ENCODE data around the gene CENPM. TPM values are rescaled to one million over a fixed set of nuclear protein-coding genes. Genes with fewer than 3 reads are reported as not detected.

CENPM gene
- total RNA-seq, 1 experiment from 2014 or later, result 77.5 TPM

GRCh38 chr22:41979423-41980250 lies 32.7 kb upstream of the CENPM start:
- no peaks in the 10 kb centered on the region for H4K20me1 ChIP-seq (ENCODE audit: low read length)
- H2AFZ ChIP-seq (ENCODE audit: low read length), result no peak overlapping the region
- DNase-seq, result no peak
- H3K36me3 ChIP-seq (ENCODE audit: low read depth, low read length), result no peaks in the 10 kb centered on the region
- H3F3A ChIP-seq (ENCODE audit: low read length, unreplicated experiment), result no peaks in the 10 kb centered on the region
- no peaks in the 10 kb centered on the region for H3K9me2 ChIP-seq (replicated peaks; ENCODE audit: low read length)
- POLR2A ChIA-PET (ENCODE audit: unreplicated experiment), result no interaction called here
- no peak for TF ChIP-seq EZH2phosphoT487 (IDR thresholded peaks at IDR 0.05; ENCODE audit: borderline replicate concordance, low read length)
- TF ChIP-seq CTCF (conservative IDR thresholded peaks at IDR 0.05; ENCODE audit: low read depth, low read length), result no peak
- no peak for TF ChIP-seq EZH2 (IDR thresholded peaks at IDR 0.05; ENCODE audit: low read length, unreplicated experiment)
- CTCF ChIA-PET, result no interaction called here
- no peak overlapping the region for H3K27ac ChIP-seq (ENCODE audit: low read length)
- no peaks in the 10 kb centered on the region for H3K4me1 ChIP-seq (ENCODE audit: insufficient read depth, low read length)
- no peak overlapping the region for H3K9ac ChIP-seq (ENCODE audit: low read length)
- no peak overlapping the region for H3K4me2 ChIP-seq (ENCODE audit: low read length)
- no peaks in the 10 kb centered on the region for H3K9me3 ChIP-seq (ENCODE audit: low read length)
- H3K4me3 ChIP-seq (ENCODE audit: low read length), result no peak overlapping the region
- no TSS peak for BruUV-seq (replicated peaks)
- no peaks in the 10 kb centered on the region for H3K79me2 ChIP-seq (ENCODE audit: low read length)
- no peak for ATAC-seq
- H3K27me3 ChIP-seq (ENCODE audit: low read length), result peaks cover 16% of the 10 kb centered on the region
- intact Hi-C loops (cut with micrococcal nuclease), result no loop called here

DNA sequence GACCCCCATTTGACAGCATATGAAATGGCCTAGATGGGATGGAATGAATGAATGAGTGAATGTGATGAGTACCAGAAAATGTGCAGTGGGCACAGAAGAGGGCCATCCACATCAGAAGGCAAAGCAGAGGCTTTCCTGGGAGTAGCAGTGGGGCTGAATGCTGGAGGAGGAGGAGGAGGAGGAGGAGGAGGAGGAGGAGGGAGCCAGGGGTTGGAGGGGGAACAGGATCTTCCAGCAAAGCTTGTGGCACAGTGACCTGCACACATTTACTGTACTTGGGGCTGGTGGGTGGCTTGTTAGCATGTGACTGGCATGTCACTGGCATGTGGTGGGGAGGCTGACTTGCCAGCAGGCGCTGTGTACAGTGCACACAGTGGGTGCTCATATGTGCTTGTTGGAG lies 31.8 kb upstream of the CENPM start:
- no peaks in the 10 kb centered on the region for H3K9me3 ChIP-seq (ENCODE audit: low read length)
- H3K27me3 ChIP-seq (ENCODE audit: low read length), result peaks cover 16% of the 10 kb centered on the region
- no peak overlapping the region for H3K4me2 ChIP-seq (ENCODE audit: low read length)
- no peaks in the 10 kb centered on the region for H3K4me1 ChIP-seq (ENCODE audit: insufficient read depth, low read length)
- ATAC-seq (no peak), DNase-seq (no peak)
- ChIA-PET POLR2A (ENCODE audit: unreplicated experiment) (no interaction called here), CTCF (no interaction called here)
- no peaks in the 10 kb centered on the region for H4K20me1 ChIP-seq (ENCODE audit: low read length)
- H3K4me3 ChIP-seq (ENCODE audit: low read length), result no peak overlapping the region
- BruUV-seq (replicated peaks), result no TSS peak
- no peaks in the 10 kb centered on the region for H3K36me3 ChIP-seq (ENCODE audit: low read depth, low read length)
- no peak overlapping the region for H3K27ac ChIP-seq (ENCODE audit: low read length)
- TF ChIP-seq EZH2 (IDR thresholded peaks at IDR 0.05; ENCODE audit: low read length, unreplicated experiment), result no peak
- TF ChIP-seq EZH2phosphoT487 (IDR thresholded peaks at IDR 0.05; ENCODE audit: borderline replicate concordance, low read length), result no peak
- no peak for TF ChIP-seq CTCF (conservative IDR thresholded peaks at IDR 0.05; ENCODE audit: low read depth, low read length)
- no peaks in the 10 kb centered on the region for H3K79me2 ChIP-seq (ENCODE audit: low read length)
- intact Hi-C loops (cut with micrococcal nuclease), result no loop called here
- no peaks in the 10 kb centered on the region for H3F3A ChIP-seq (ENCODE audit: low read length, unreplicated experiment)
- H3K9ac ChIP-seq (ENCODE audit: low read length), result no peak overlapping the region
- no peak overlapping the region for H2AFZ ChIP-seq (ENCODE audit: low read length)
- H3K9me2 ChIP-seq (replicated peaks; ENCODE audit: low read length), result no peaks in the 10 kb centered on the region

DNA sequence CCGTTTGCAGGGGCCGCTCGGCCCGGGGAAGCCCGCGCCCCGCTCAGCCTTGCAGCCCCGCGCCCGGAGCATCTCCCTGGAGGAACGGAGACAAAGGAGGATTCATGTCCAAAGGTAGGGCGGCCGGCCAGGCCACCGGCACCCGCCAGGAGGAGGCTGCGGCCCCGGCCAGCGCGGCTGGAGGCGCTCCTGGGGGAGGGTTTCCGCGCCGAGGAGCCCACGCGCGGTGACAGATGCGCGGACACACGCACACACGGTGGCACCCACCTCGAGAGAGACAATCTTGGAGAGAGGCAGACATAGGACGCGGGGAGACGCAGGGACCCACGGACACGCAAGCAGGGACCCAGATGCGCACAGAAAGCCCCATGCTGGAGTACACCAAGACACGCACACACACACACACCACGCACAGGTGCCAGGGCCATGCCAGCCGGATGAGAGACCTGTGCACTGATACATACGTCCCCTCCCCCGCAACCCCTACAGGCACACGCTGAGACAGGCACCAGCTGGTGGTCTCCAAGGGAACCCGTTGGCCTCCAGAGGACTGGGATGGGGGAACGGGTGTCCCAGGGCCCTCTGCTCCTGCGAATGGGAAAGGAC lies 30.1 kb upstream of the CENPM start:
- no peak overlapping the region for H3K27ac ChIP-seq (ENCODE audit: low read length)
- peak overlapping the region; percentile 74 for H3K4me2 ChIP-seq (ENCODE audit: low read length)
- peaks cover 16% of the 10 kb centered on the region for H3K27me3 ChIP-seq (ENCODE audit: low read length)
- no peaks in the 10 kb centered on the region for H3F3A ChIP-seq (ENCODE audit: low read length, unreplicated experiment)
- DNase-seq, result no peak
- no peaks in the 10 kb centered on the region for H3K9me2 ChIP-seq (replicated peaks; ENCODE audit: low read length)
- POLR2A ChIA-PET (ENCODE audit: unreplicated experiment), result no interaction called here
- no peaks in the 10 kb centered on the region for H3K9me3 ChIP-seq (ENCODE audit: low read length)
- no peak overlapping the region for H3K9ac ChIP-seq (ENCODE audit: low read length)
- peak overlapping the region; percentile 58; the same call in 1 of the 2 replicates for H3K4me3 ChIP-seq (ENCODE audit: low read length)
- CTCF ChIA-PET, result no interaction called here
- no peaks in the 10 kb centered on the region for H3K4me1 ChIP-seq (ENCODE audit: insufficient read depth, low read length)
- H3K36me3 ChIP-seq (ENCODE audit: low read depth, low read length), result no peaks in the 10 kb centered on the region
- BruUV-seq (replicated peaks), result no TSS peak
- H2AFZ ChIP-seq (ENCODE audit: low read length), result peak overlapping the region; percentile 42; the same call in 1 of the 2 replicates
- no peaks in the 10 kb centered on the region for H3K79me2 ChIP-seq (ENCODE audit: low read length)
- no peaks in the 10 kb centered on the region for H4K20me1 ChIP-seq (ENCODE audit: low read length)
- no peak; the same call in 1 of the 2 replicates for ATAC-seq
- TF ChIP-seq EZH2phosphoT487 (IDR thresholded peaks at IDR 0.05; ENCODE audit: borderline replicate concordance, low read length) (no peak), EZH2 (IDR thresholded peaks at IDR 0.05; ENCODE audit: low read length, unreplicated experiment) (no peak), CTCF (conservative IDR thresholded peaks at IDR 0.05; ENCODE audit: low read depth, low read length) (no peak)
- intact Hi-C loops (cut with micrococcal nuclease), result no loop called here

All from PC-3 (cell line).